ENCODE measurements around the gene HPS6. TPM values are rescaled to one million over a fixed set of nuclear protein-coding genes. Genes with fewer than 3 reads are reported as not detected.

HPS6 gene
- total and polyA plus RNA-seq, 2 experiments from 2014 or later, result 23.6 to 44.4 TPM

- peak in 1 of 2 donors; percentile 18 for DNase-seq (ENCODE audit: low read depth in 1 of 2, low spot score in 1 of 2)
- Histone ChIP-seq H3K9me3 (ENCODE audit: low read depth) (no peaks in the 10 kb centered on the region), H3K4me1 (ENCODE audit: low read depth) (peaks cover 50% of the 10 kb centered on the region), H3K36me3 (peaks cover 6% of the 10 kb centered on the region), H3K27ac (peak overlapping the region; percentile 97), H3K4me3 (no peak overlapping the region), H3K27me3 (no peaks in the 10 kb centered on the region)
- TF ChIP-seq CTCF (IDR thresholded peaks at IDR 0.05; ENCODE audit: low read depth, low read length), result no peak
Observed at GRCh38 chr10:102115775-102116174, 50.6 kb downstream of the HPS6 start.

GRCh38 chr10:102116656-102117055, 51.5 kb downstream of the HPS6 start:
- Histone ChIP-seq H3K27me3 (no peaks in the 10 kb centered on the region), H3K4me3 (peak overlapping the region; percentile 15), H3K36me3 (no peaks in the 10 kb centered on the region), H3K27ac (peak overlapping the region; percentile 97), H3K9me3 (ENCODE audit: low read depth) (no peaks in the 10 kb centered on the region), H3K4me1 (ENCODE audit: low read depth) (peaks cover 53% of the 10 kb centered on the region)
- no peak for TF ChIP-seq CTCF (IDR thresholded peaks at IDR 0.05; ENCODE audit: low read depth, low read length)
- DNase-seq (ENCODE audit: low read depth in 1 of 2, low spot score in 1 of 2), result no peak

Other genes starting within 250 kb of the HPS6 start
- gene OGA, start 246.9 kb upstream of the HPS6 start, total RNA-seq, result 51.8 and 98.1 TPM in 2 replicates
- 56.4 and 95.2 TPM in 2 replicates for gene OGA, start 246.9 kb upstream of the HPS6 start, polyA plus RNA-seq
- 38.4 and 63.6 TPM in 2 replicates for gene KCNIP2, start 221.5 kb upstream of the HPS6 start, total RNA-seq
- 35.7 and 47.5 TPM in 2 replicates for gene KCNIP2, start 221.5 kb upstream of the HPS6 start, polyA plus RNA-seq
- 5.0 and 7.1 TPM in 2 replicates for gene ARMH3, start 9.2 kb upstream of the HPS6 start, total RNA-seq
- gene ARMH3, start 9.2 kb upstream of the HPS6 start, polyA plus RNA-seq, result 11.8 and 17.2 TPM in 2 replicates
- gene LDB1, start 55.0 kb downstream of the HPS6 start, total RNA-seq, result 109 and 112 TPM in 2 replicates
- gene LDB1, start 55.0 kb downstream of the HPS6 start, polyA plus RNA-seq, result 42.2 and 44.3 TPM in 2 replicates
- 21.5 and 22.9 TPM in 2 replicates for gene PPRC1, start 67.7 kb downstream of the HPS6 start, total RNA-seq
- gene PPRC1, start 67.7 kb downstream of the HPS6 start, polyA plus RNA-seq, result 22.6 and 31.6 TPM in 2 replicates
- gene NOLC1, start 87.0 kb downstream of the HPS6 start, total RNA-seq, result 52.3 and 62.2 TPM in 2 replicates
- 56.2 and 74.2 TPM in 2 replicates for gene NOLC1, start 87.0 kb downstream of the HPS6 start, polyA plus RNA-seq
- gene ELOVL3, start 160.9 kb downstream of the HPS6 start, total RNA-seq, result 0.18 TPM in 1 of 2 replicates, not detected in the other
- gene ELOVL3, start 160.9 kb downstream of the HPS6 start, polyA plus RNA-seq, result 0.10 and 0.82 TPM in 2 replicates
- gene PITX3, start 176.2 kb downstream of the HPS6 start, total RNA-seq, result 5.5 and 14.3 TPM in 2 replicates
- gene PITX3, start 176.2 kb downstream of the HPS6 start, polyA plus RNA-seq, result 7.9 and 19.2 TPM in 2 replicates
- gene GBF1, start 180.2 kb downstream of the HPS6 start, total RNA-seq, result 51.4 and 75.6 TPM in 2 replicates
- 42.1 and 62.1 TPM in 2 replicates for gene GBF1, start 180.2 kb downstream of the HPS6 start, polyA plus RNA-seq

Measured in cardiac muscle cell (in vitro differentiated cells and primary cell).